Activated naive CD4-positive, alpha-beta T cell treated with anti-CD3 and anti-CD28 coated beads for 36 hours (primary cell): Measurements from ENCODE around the gene DIAPH1. TPM values are rescaled to one million over a fixed set of nuclear protein-coding genes. Genes with fewer than 3 reads are reported as not detected.

Experiments
- CTCF ChIA-PET: fragments of 350-600 bp; sonication (Branson Sonifier 250); formaldehyde crosslinking; loops from one replicate; lab custom pipeline; 2021; ENCODE audit warnings: antibody characterized with exemption; lab: Charles Lee
- DNase-seq: peaks from one replicate; pipeline ENCODE4 v3.0.0-alpha.2; 2020
- H3K27ac Mint-ChIP-seq: one replicate; pipeline ENCODE4 v1.8.0; 2021; ENCODE audit warnings: mild to moderate bottlenecking, mixed read lengths
- H3K27me3 Mint-ChIP-seq: one replicate; pipeline ENCODE4 v1.8.0; 2021; ENCODE audit warnings: low read depth, mixed read lengths
- H3K36me3 Mint-ChIP-seq: one replicate; pipeline ENCODE4 v1.8.0; 2021; ENCODE audit warnings: low read depth, mixed read lengths
- H3K4me1 Mint-ChIP-seq: one replicate; pipeline ENCODE4 v1.8.0; 2021; ENCODE audit warnings: low read depth, mixed read lengths
- H3K4me3 Mint-ChIP-seq: one replicate; pipeline ENCODE4 v1.8.0; 2021; ENCODE audit warnings: mild to moderate bottlenecking, moderate library complexity, mixed read lengths
- H3K9me3 Mint-ChIP-seq: one replicate; pipeline ENCODE4 v1.8.0; 2021; ENCODE audit warnings: mixed read lengths
- intact Hi-C: fragments of 100-400 bp; cut with micrococcal nuclease; formaldehyde crosslinking; loops from one replicate; pipeline ENCODE4 v1.15.1; 2023
- total RNA-seq, 2 experiments: library from RNA; stranded (reverse); gene quantifications; one replicate each; pipeline ENCODE4 v1.2.3, GENCODE V29; 2021

Gene DIAPH1
- total RNA-seq, 2 experiments from 2014 or later = 165 to 169 TPM

DNA sequence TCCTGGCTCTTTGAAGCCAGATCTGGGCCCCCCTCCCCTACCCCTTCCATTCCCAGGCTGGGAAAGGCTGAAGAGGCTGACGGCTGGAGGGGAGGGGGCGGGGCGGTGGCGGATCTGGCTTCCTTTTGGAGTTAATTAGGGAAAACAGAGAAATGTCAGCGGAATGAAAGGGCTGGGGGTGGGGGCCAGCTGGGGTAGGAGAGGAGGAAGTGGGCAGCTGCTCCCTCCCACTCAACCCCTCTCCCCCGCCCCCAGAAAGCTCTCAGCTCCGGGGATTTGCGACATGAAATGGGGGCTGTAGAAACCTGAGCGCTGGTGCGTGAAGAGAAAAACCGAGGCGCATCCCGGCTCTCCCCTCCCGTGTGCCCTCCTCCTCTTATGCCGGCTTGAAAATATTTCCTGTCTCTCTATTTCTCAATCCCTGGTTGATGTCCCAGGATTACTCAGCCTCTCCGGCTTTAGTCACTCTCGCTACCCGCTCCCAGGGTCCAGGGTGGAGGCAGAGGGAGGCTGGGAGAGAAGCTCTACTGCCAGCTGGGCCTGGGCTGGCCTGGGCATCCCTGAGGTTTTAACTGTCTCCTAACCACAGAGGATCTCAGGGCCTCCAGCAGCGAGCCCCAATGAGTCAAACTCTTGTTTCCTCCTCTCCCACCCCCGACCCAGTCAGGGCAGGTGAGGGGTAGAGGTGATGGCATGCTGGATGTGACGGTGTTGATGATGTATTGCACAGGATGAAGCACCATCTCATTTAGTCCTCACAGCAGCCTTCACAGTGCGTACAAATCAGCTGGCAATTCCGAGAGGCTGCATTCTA is 109.8 kb downstream of the DIAPH1 start:
- no peak overlapping the region for H3K27ac Mint-ChIP-seq
- intact Hi-C loops = no loop called here
- H3K4me1 Mint-ChIP-seq = peaks cover 19% of the 10 kb centered on the region
- no peaks in the 10 kb centered on the region for H3K9me3 Mint-ChIP-seq
- no peaks in the 10 kb centered on the region for H3K27me3 Mint-ChIP-seq
- no peak for DNase-seq
- no peaks in the 10 kb centered on the region for H3K36me3 Mint-ChIP-seq
- CTCF ChIA-PET = interaction anchor here (0.7 to 8.9 kb wide), 6 partner anchors 13 to 79 kb away, joined by 3 to 96 read pairs (median 5); partner anchors contain the start of genes PCDHGA12 and PCDHGC5
- no peak overlapping the region for H3K4me3 Mint-ChIP-seq

DNA sequence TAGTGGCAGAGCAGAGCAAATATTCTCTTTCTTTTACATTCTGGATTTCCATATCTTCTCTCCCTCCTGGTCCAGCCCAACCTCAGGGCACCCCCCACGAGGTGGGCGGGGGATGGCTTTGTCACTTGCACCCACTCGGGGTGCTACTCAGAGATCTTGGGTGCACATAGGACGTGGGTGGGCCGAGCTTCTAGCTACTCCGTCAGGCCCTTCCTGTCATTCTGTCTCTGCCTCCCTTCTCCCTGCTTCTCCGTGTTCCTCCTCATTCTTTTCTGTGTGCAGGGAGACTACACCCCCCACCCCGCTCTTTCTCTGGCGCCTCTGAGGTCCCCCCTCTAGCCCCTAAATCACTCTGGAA is 110.4 kb downstream of the DIAPH1 start:
- intact Hi-C loops = no loop called here
- H3K4me3 Mint-ChIP-seq = no peak overlapping the region
- no peaks in the 10 kb centered on the region for H3K9me3 Mint-ChIP-seq
- no peaks in the 10 kb centered on the region for H3K27me3 Mint-ChIP-seq
- H3K4me1 Mint-ChIP-seq = peaks cover 13% of the 10 kb centered on the region
- DNase-seq = no peak
- H3K27ac Mint-ChIP-seq = no peak overlapping the region
- CTCF ChIA-PET = interaction anchor here (0.6 to 1.9 kb wide), 6 partner anchors 14 to 128 kb away, joined by 3 to 6 read pairs (median 3); partner anchors contain the start of genes HDAC3, PCDHGA12, PCDHGC5 and RELL2
- no peaks in the 10 kb centered on the region for H3K36me3 Mint-ChIP-seq

DNA sequence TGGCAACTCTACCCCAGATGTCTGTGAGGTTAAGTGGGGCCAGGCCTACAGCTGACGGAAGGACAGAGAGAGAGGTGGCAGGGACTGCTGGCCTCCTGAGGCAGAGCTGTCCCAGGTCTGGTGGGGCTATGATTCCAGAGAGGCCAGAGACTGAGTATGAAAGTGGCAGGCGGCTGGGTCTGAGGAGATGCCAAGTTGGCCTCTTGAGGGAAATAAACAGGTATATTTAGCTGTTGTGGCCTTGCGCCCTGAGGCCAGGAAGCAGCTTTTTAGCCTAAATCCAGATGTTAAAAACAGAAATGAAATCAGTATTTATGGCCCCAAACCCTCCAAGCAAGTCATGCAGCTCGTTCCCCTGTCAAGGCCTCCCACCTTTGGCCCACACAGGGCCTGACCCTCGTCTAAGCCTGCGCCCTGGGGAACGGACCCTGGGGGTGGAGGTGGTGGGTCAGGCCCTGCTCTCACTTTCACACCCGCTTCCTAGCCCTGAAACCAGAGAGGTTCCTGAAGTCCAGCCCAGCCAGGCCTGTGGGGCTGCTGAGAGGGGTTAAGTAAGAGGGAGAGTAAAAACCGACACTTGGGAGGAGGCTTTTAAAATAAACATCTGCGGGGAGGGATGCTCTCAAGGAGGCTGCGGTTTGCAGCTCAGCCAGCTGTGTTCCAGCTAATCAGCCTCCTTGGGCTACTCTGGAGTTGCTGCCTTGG is 111.3 kb downstream of the DIAPH1 start:
- no peaks in the 10 kb centered on the region for H3K27me3 Mint-ChIP-seq
- H3K36me3 Mint-ChIP-seq = no peaks in the 10 kb centered on the region
- no peak for DNase-seq
- CTCF ChIA-PET = interaction anchor here (0.5 to 1.9 kb wide), 10 partner anchors 11 to 188 kb away, joined by 3 to 7 read pairs (median 4); partner anchors contain the start of genes HDAC3, PCDHGA10, PCDHGA12 and RELL2
- H3K27ac Mint-ChIP-seq = no peak overlapping the region
- H3K4me3 Mint-ChIP-seq = no peak overlapping the region
- peaks cover 5% of the 10 kb centered on the region for H3K4me1 Mint-ChIP-seq
- no peaks in the 10 kb centered on the region for H3K9me3 Mint-ChIP-seq
- intact Hi-C loops = no loop called here

DNA sequence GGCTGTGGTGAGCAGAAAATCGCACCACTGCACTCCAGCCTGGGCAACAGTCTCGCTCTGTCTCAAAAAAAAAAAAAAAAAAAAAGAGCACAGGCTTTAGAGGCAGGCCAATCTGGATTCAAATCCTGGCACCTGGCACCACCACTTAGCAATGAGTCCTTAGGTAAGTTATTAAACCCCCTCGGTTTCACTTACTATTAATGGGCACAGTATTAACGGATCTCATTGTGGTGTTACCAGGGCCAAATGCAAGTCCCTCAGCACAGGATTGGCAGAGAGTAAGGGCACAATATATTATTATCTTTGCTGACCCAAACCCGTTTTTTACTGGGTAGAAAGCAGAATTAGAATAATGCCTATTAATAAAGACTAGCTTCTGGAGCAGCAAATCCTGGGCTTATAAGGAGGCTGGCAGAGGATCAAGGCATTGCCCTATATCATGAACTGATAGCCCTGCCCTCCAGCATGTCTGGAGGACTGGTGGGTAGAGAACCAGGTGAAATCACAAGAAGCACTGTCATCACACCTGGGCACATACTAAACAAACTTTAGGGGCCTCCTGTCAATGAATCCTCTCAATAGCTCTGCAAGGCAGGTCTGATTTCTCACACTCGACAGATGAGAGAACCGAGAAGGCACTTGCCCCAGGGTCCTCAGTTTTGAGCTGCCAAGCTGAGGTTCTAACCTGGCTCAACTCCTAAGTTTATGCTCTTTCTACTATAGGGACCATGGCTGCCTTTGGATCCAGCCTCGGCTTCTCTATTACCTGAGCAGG is 112.2 kb downstream of the DIAPH1 start:
- Mint-ChIP-seq H3K27me3 (no peaks in the 10 kb centered on the region), H3K4me1 (peaks cover 3% of the 10 kb centered on the region), H3K9me3 (no peaks in the 10 kb centered on the region), H3K27ac (no peak overlapping the region), H3K4me3 (no peak overlapping the region), H3K36me3 (no peaks in the 10 kb centered on the region)
- DNase-seq = no peak
- CTCF ChIA-PET = interaction anchor here (0.5 to 1.9 kb wide), 6 partner anchors 10 to 187 kb away, joined by 3 to 7 read pairs (median 4); partner anchors contain the start of genes PCDHGA10 and TAF7
- intact Hi-C loops = no loop called here

DNA sequence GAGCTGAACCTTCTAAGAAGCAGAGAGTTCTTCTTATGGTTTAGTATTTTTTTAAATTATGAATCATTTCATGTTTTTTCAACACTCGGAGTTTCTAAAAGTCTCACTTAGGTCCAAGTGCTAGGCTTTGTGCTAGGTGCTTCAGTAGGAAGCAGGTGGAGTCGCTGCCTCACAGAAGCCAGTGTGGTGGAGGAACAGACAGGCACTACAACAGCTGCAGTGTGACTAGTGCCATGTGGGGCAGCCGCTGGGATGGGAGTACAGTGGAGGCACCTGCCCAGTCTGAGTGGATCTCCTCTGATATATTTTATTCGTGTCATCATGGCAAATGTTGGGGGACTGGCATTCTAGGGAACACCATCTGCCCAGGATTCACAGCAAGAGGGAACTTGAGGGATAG is 114.6 kb downstream of the DIAPH1 start:
- Mint-ChIP-seq H3K27ac (no peak overlapping the region), H3K36me3 (no peaks in the 10 kb centered on the region), H3K9me3 (no peaks in the 10 kb centered on the region), H3K4me1 (peaks cover 3% of the 10 kb centered on the region), H3K4me3 (no peak overlapping the region), H3K27me3 (peaks cover 2% of the 10 kb centered on the region)
- no peak for DNase-seq
- intact Hi-C loops = no loop called here
- CTCF ChIA-PET = no interaction called here

DNA sequence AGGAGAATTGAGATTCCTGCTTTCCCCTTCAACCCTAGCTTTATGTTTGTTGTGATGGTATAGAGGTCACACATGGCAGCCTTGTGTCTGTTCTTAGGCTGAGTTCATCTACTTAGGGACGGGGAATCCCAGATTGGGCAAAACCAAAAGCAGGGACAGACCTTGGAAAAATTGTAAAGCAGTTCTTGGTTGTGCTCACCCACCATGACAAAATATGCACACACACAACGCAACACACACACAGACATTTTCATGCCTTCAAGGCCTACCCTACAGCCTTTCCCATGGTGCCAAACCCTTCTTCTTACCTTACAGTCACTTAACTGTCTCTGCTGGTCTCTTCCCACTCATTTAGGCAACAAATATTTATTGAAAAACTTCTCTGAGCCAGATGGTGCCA is 115.1 kb downstream of the DIAPH1 start:
- Mint-ChIP-seq H3K4me1 (no peaks in the 10 kb centered on the region), H3K36me3 (no peaks in the 10 kb centered on the region), H3K4me3 (no peak overlapping the region), H3K9me3 (no peaks in the 10 kb centered on the region), H3K27ac (no peak overlapping the region), H3K27me3 (peaks cover 5% of the 10 kb centered on the region)
- no peak for DNase-seq
- CTCF ChIA-PET = no interaction called here
- intact Hi-C loops = no loop called here

DNA sequence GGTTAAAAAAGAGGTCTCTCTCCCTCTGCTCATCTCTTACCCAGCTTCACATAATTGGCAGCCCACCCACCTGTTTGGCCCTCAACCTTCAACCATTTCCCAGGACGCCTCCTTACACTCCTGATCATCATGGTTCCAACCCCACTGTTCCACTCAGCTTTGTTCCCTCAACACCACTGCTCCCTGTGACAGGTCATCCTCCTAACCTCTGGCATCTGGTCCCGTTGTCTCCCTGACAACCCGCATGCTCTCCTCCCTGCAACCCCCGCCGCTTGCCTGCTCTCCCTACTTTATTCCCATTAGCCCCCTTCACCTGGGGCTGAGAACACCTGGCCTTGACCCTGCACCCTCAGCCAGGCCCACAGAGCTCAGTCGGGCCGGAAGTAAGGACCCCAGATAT is 117.0 kb downstream of the DIAPH1 start:
- no peak for DNase-seq
- Mint-ChIP-seq H3K36me3 (no peaks in the 10 kb centered on the region), H3K4me1 (no peaks in the 10 kb centered on the region), H3K9me3 (no peaks in the 10 kb centered on the region), H3K27ac (no peak overlapping the region), H3K27me3 (peaks cover 11% of the 10 kb centered on the region), H3K4me3 (no peak overlapping the region)
- intact Hi-C loops = no loop called here
- CTCF ChIA-PET = interaction anchor here (0.7 kb wide), 1 partner anchor 28 kb away, joined by 4 read pairs; no protein-coding TSS in a partner anchor

DNA sequence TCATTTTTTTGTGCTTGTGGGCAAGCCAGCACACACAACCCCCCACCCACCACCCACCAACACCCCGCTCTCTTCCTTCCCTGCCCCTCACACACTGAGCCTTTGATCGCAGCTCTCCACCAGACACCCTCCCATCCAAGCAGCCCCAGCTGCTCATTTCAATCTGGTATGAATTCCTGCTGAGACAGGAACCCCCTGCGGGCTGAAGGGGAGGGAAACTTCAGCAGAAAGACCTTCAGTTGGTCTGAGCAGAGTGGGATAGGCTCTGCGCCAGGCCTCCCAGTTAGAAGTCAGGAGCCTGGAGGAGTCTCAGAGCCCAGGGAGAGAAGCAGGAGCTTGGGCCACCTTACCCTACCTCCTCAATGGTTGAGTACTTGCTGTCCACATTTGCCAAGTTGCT is 122.8 kb downstream of the DIAPH1 start:
- CTCF ChIA-PET = no interaction called here
- no peak for DNase-seq
- intact Hi-C loops = no loop called here
- Mint-ChIP-seq H3K36me3 (no peaks in the 10 kb centered on the region), H3K27me3 (peaks cover 46% of the 10 kb centered on the region), H3K9me3 (no peaks in the 10 kb centered on the region), H3K4me1 (peaks cover 5% of the 10 kb centered on the region), H3K27ac (no peak overlapping the region), H3K4me3 (no peak overlapping the region)

DNA sequence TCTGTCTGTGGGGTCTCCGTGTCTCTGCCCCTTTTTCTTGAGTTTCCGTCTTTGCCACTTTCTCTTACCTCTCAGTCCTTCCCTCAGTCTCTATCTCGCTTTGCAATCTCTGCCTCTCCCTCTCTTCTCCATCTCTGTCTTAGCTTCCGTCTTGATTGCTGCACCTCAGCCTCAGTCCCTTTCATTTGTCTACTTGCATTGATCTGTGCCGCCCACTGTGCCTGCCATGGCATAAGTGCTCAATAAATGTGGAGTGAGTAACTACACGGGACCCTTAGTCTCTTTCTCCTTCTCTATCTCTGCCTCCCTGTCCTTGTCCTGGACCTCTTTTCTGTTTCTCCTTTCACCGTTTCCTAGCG is 123.4 kb downstream of the DIAPH1 start:
- CTCF ChIA-PET = interaction anchor here (4.1 kb wide), 1 partner anchor 16 kb away, joined by 24 read pairs; no protein-coding TSS in a partner anchor
- intact Hi-C loops = no loop called here
- Mint-ChIP-seq H3K4me1 (peaks cover 5% of the 10 kb centered on the region), H3K27me3 (peaks cover 51% of the 10 kb centered on the region), H3K4me3 (no peak overlapping the region), H3K27ac (no peak overlapping the region), H3K9me3 (no peaks in the 10 kb centered on the region), H3K36me3 (no peaks in the 10 kb centered on the region)
- DNase-seq = no peak

DNA sequence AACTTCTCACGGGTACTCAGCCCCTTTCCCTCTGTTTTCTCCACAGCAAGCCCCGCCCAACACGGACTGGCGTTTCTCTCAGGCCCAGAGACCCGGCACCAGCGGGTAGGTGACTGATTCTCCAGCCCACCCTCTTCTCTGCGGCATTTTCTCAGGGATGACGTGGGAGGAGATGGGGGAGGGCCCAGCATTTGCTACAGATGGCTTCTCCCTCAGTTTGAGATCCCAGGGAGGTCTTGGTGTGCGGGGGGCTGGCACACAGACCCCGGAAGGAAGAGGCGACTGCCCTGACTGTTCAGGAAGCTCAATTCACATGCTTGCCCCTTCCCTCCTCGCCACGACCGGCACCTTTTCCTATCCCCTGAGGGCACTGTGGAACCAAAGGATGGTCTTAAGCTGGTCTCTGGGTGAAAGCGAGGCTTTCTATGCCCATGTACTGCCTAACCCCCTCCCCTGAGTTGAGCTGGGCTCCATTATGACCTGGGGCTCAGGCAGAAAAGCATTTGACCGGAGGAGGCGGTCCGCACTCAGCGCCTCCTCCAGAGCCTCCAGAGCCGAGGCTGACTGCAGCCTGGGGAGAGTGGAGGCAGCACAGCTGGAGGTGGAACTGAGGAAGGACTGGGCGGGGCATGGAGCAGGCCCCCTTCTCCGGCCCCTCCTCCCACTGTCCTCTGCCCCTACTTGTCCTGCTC is 123.9 kb downstream of the DIAPH1 start:
- no peak overlapping the region for H3K27ac Mint-ChIP-seq
- no peaks in the 10 kb centered on the region for H3K36me3 Mint-ChIP-seq
- H3K9me3 Mint-ChIP-seq = no peaks in the 10 kb centered on the region
- CTCF ChIA-PET = interaction anchor here (1.1 to 4.1 kb wide), 3 partner anchors 17 to 84 kb away, joined by 3 to 24 read pairs (median 3); no protein-coding TSS in a partner anchor
- intact Hi-C loops = no loop called here
- H3K4me3 Mint-ChIP-seq = no peak overlapping the region
- DNase-seq = no peak
- H3K4me1 Mint-ChIP-seq = peaks cover 5% of the 10 kb centered on the region
- peaks cover 54% of the 10 kb centered on the region for H3K27me3 Mint-ChIP-seq

DNA sequence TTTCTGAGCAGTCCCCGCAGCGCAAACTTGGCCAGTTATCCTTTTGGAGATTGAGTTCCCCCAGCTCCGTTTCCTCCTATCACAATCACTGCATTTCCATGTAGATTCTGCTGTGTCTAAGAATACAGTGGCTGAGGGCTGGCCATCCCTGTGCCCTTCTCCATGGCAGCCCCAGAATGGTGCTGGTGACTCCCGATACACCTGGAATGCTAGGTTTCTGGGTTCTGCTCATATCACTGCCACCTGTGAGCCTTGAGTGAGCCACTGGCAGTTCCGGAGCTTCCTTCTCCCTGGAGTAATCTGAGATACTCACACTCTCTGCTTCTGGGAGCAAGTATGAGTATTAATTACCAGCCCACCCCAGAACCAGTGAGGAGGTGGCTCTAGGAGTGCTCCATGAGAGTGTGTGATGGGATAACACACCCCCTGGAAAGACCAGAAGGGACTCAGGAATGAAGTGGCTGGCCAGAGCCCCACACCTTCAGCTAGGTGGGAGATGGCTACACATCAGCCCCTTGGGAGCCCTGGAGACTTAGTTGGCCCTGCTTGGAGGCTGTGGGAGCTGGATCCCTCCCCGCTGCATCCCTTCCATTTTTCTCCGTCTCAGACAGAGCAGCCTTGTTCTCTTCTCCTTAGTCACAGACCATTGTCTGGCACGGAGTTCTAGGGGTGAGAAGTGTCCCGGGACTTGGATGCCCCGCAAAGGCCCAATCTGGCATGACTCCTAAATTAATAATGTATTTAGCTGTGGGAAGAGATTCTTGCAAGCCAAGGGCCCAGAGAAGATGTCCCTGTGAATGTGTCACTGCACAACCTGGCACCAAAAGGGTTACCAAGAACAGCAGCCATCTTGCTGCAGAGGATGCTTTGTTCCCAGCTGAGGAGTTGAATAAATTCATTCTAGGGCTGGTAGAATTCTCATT is 125.0 kb downstream of the DIAPH1 start:
- CTCF ChIA-PET = interaction anchor here (1.0 to 4.1 kb wide), 6 partner anchors 14 to 124 kb away, joined by 3 to 24 read pairs (median 3); partner anchors contain the start of gene PCDHGB3
- intact Hi-C loops = no loop called here
- Mint-ChIP-seq H3K4me3 (no peak overlapping the region), H3K36me3 (no peaks in the 10 kb centered on the region), H3K9me3 (no peaks in the 10 kb centered on the region), H3K4me1 (peaks cover 5% of the 10 kb centered on the region), H3K27ac (no peak overlapping the region), H3K27me3 (peaks cover 60% of the 10 kb centered on the region)
- DNase-seq = no peak
